ENCODE results near the gene HNF1B. TPM values are rescaled to one million over a fixed set of nuclear protein-coding genes. Genes with fewer than 3 reads are reported as not detected.

The HNF1B gene
- total and polyA plus RNA-seq, 12 donors, result 0.03 to 0.11 (median 0.08) TPM; not detected in 9

DNA sequence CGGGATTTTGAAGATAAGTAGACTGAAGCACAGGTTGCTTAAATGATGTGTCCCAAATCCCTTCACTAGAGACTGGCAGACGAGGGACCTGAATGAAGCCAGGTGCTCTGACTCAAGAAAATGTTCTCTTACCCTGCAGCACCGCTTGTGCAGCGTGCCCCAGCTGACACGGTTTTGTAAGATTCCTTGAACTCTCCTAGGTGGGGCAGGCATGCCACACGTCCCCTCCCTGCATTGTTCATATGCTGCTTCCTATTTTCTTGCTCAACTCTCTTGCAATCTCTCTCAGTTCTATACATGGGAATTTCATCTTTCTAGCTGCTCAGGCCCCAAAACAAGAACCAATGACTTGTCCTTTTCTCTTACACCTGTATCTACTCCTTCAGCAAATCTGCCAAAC is 22.1 kb upstream of the HNF1B start:
- intact Hi-C loops (cut with DNase I), result no loop called here
- no peaks in the 10 kb centered on the region for H3K9me3 ChIP-seq (replicated peaks in 1 of 3)
- no peak for DNase-seq
- H3K27ac ChIP-seq, result no peak overlapping the region
- H3K4me3 ChIP-seq, result no peak overlapping the region
- H3K27me3 ChIP-seq, result peaks cover 8% of the 10 kb centered on the region
- no peaks in the 10 kb centered on the region for H3K4me1 ChIP-seq (replicated peaks in 1 of 2)
- H3K36me3 ChIP-seq (replicated peaks in 1 of 2), result no peaks in the 10 kb centered on the region
- TF ChIP-seq, protein P1, sequence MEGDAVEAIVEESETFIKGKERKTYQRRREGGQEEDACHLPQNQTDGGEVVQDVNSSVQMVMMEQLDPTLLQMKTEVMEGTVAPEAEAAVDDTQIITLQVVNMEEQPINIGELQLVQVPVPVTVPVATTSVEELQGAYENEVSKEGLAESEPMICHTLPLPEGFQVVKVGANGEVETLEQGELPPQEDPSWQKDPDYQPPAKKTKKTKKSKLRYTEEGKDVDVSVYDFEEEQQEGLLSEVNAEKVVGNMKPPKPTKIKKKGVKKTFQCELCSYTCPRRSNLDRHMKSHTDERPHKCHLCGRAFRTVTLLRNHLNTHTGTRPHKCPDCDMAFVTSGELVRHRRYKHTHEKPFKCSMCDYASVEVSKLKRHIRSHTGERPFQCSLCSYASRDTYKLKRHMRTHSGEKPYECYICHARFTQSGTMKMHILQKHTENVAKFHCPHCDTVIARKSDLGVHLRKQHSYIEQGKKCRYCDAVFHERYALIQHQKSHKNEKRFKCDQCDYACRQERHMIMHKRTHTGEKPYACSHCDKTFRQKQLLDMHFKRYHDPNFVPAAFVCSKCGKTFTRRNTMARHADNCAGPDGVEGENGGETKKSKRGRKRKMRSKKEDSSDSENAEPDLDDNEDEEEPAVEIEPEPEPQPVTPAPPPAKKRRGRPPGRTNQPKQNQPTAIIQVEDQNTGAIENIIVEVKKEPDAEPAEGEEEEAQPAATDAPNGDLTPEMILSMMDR (IDR thresholded peaks at IDR 0.05), result no peak
- TF ChIP-seq POLR2A (IDR thresholded peaks at IDR 0.05), result no peak
- WGBS, 4 donors, result 54 to 61% (median 56%) methylated on average over 6 of the region's 6 CpGs

DNA sequence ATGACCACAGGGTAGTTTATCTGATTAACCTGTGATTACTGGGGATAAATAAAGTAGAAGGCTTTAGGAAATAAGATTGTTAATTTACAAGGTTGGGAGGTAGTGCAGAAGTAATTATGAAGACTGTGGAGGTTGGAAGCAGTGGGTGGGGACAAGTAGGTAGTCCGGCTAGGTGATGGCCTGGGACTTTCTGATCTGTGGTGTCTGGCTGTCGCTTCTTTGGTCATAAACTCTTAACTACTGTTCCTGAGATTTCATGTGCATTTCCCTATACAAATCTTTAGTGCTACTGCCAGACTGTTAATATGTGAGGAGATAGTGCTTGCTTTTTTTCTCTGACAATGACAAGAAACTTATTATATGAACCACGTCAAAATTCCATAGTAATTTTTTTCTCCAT is 19.5 kb upstream of the HNF1B start:
- 67 to 80% (median 71%) methylated on average over 3 of the region's 3 CpGs for WGBS, 4 donors
- H3K36me3 ChIP-seq (replicated peaks in 1 of 2), result no peaks in the 10 kb centered on the region
- no peaks in the 10 kb centered on the region for H3K9me3 ChIP-seq (replicated peaks in 1 of 3)
- no peak overlapping the region for H3K27ac ChIP-seq
- H3K27me3 ChIP-seq, result peaks cover 17% of the 10 kb centered on the region
- TF ChIP-seq, protein P1 (IDR thresholded peaks at IDR 0.05), result no peak
- no peak for TF ChIP-seq POLR2A (IDR thresholded peaks at IDR 0.05)
- H3K4me1 ChIP-seq (replicated peaks in 1 of 2), result no peaks in the 10 kb centered on the region
- no peak overlapping the region for H3K4me3 ChIP-seq
- intact Hi-C loops (cut with DNase I), result no loop called here
- DNase-seq, result no peak

DNA sequence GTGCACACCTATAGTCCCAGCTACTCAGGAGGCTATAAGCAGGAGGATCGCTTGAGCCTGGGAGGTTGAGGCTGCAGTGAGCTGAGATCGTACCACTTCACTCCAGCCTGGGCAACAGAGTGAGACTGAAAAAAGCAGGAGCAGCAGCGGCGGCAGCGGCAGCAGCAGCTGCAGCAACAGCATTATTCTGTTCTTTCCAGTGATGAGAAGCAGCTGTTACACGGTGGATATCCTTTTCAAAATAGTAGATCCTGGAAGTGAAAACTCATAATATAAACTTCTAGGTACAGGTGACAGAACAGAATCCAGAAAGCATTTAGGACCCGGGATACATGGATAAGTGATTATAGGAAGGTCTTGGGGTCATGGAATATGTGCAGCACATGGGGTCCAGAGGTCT is 17.8 kb upstream of the HNF1B start:
- peaks cover 25% of the 10 kb centered on the region for H3K27me3 ChIP-seq
- WGBS, 4 donors, result 55 to 67% (median 61%) methylated on average over 7 of the region's 7 CpGs
- H3K4me3 ChIP-seq, result no peak overlapping the region
- H3K27ac ChIP-seq, result no peak overlapping the region
- intact Hi-C loops (cut with DNase I), result no loop called here
- H3K9me3 ChIP-seq (replicated peaks in 1 of 3), result no peaks in the 10 kb centered on the region
- TF ChIP-seq POLR2A (IDR thresholded peaks at IDR 0.05), result no peak
- TF ChIP-seq, protein P1 (IDR thresholded peaks at IDR 0.05), result no peak
- H3K36me3 ChIP-seq (replicated peaks in 1 of 2), result no peaks in the 10 kb centered on the region
- DNase-seq, result no peak
- H3K4me1 ChIP-seq (replicated peaks in 1 of 2), result no peaks in the 10 kb centered on the region

DNA sequence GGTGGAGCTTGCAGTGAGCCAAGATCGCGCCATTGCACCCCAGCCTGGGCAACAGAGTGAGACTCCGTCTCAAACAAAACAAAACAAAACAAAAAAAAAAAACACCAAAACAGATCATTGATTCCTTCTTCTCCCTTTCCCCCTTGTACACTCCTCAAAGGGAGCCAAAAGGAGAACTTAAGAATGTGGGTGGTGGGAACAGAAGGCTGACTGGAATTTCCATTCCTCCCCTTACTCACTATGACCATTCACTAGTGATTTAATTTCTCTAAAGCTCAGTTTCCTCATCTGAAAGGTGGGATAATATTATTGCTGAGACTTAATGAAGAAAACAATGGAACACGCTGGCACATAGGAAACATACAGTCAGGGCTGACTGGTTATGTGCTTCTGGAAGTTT is 17.1 kb upstream of the HNF1B start:
- no peak for TF ChIP-seq POLR2A (IDR thresholded peaks at IDR 0.05)
- TF ChIP-seq, protein P1 (IDR thresholded peaks at IDR 0.05), result no peak
- H3K9me3 ChIP-seq (replicated peaks in 1 of 3), result no peaks in the 10 kb centered on the region
- no peak for DNase-seq
- H3K27ac ChIP-seq, result no peak overlapping the region
- no peaks in the 10 kb centered on the region for H3K36me3 ChIP-seq (replicated peaks in 1 of 2)
- H3K4me3 ChIP-seq, result no peak overlapping the region
- no peaks in the 10 kb centered on the region for H3K4me1 ChIP-seq (replicated peaks in 1 of 2)
- 82 to 96% (median 89%) methylated on average over 4 of the region's 4 CpGs for WGBS, 4 donors
- H3K27me3 ChIP-seq, result peaks cover 23% of the 10 kb centered on the region
- intact Hi-C loops (cut with DNase I), result no loop called here
